HCT116 (cell line): ENCODE measurements around the gene ARID5B. TPM values are rescaled to one million over a fixed set of nuclear protein-coding genes. Genes with fewer than 3 reads are reported as not detected.

Experiments
- ATAC-seq: fragments of 200-7000 bp; cut with Tn5 transposase; 2 replicates; pipeline ENCODE4 v1.9.1; 2020; ENCODE audit warnings: mild to moderate bottlenecking, moderate library complexity
- BruUV-seq: library from RNA; stranded (reverse); fragments of 400-500 nt; replicated peaks from 2 replicates; lab custom pipeline; 2021; lab: Mats Ljungman, UMichigan
- CTCF ChIA-PET: fragments of 300-600 bp; sonication (Branson Sonifier 250); formaldehyde crosslinking; loops from one replicate; lab custom pipeline; 2021; ENCODE audit warnings: antibody characterized with exemption; lab: Charles Lee
- POLR2A ChIA-PET: fragments of 300-600, 350-600 bp; sonication (Branson Sonifier 250); formaldehyde crosslinking; loops from one replicate; lab custom pipeline; 2021; ENCODE audit warnings: antibody characterized with exemption; lab: Charles Lee
- RAD21 ChIA-PET, 2 experiments: fragments of 300-600 bp; sonication (Branson Sonifier 250); formaldehyde crosslinking; loops; one replicate each; lab custom pipeline; 2023; ENCODE audit warnings: low total read pairs in 2 of 2; ENCODE audit not compliant: uncharacterized antibody in 2 of 2, unreplicated experiment in 2 of 2, low non-redundant PET in 1 of 2; lab: Charles Lee
- DNase-seq: peaks from one replicate; pipeline ENCODE4 v3.0.0-alpha.2; 2010; ENCODE audit warnings: low read depth, low spot score
- H2AFZ ChIP-seq: fragments of 200-600 bp; shearing (Covaris generic), sonication (generic); 2 replicates; pipeline ENCODE4 v1.6.1; 2017; ENCODE audit warnings: low read depth, mixed run types, mixed read lengths, antibody characterized with exemption, low read length; ENCODE audit not compliant: poor library complexity, severe bottlenecking
- H3K27ac ChIP-seq: 2 replicates; pipeline ENCODE4 v1.5.1; 2012; ENCODE audit warnings: low read depth, low read length
- H3K27me3 ChIP-seq: fragments of 200-600 bp; sonication (generic); 2 replicates; pipeline ENCODE4 v1.6.1; 2016; ENCODE audit warnings: mixed run types, low read length, mixed read lengths; ENCODE audit not compliant: insufficient read depth
- H3K36me3 ChIP-seq, 2 experiments: fragments of 200-500 bp in 1 of 2; fragments of 200-600 bp in 1 of 2; sonication (Bioruptor generic) in 1 of 2; sonication (generic) in 1 of 2; 2 replicates each; pipeline versions ENCODE4 v1.5.1 to v1.6.1; 2014 to 2016; ENCODE audit warnings: low read length in 2 of 2, inconsistent platforms in 1 of 2, mixed read lengths in 1 of 2, mixed run types in 1 of 2; ENCODE audit not compliant: insufficient read depth in 2 of 2, control insufficient read depth in 1 of 2
- H3K4me1 ChIP-seq, 2 experiments: fragments of 200-600 bp in 1 of 2; sonication (generic) in 1 of 2; 2 replicates each; pipeline versions ENCODE4 v1.5.1 to v1.6.1; 2012 to 2017; ENCODE audit warnings: low read length in 2 of 2, inconsistent platforms in 1 of 2, mild to moderate bottlenecking in 1 of 2, mixed read lengths in 1 of 2, mixed run types in 1 of 2, moderate library complexity in 1 of 2; ENCODE audit not compliant: insufficient read depth in 2 of 2, control insufficient read depth in 1 of 2
- H3K4me2 ChIP-seq: fragments of 200-600 bp; sonication (generic); 2 replicates; pipeline ENCODE4 v1.6.1; 2017; ENCODE audit warnings: mixed run types, low read length, mixed read lengths
- H3K4me3 ChIP-seq, 2 experiments: fragments of 200-600 bp in 1 of 2; sonication (generic) in 1 of 2; replicated peaks in 1 of 2; 2 replicates each; pipeline ENCODE4 v1.5.1; 2011 to 2016; ENCODE audit warnings: low read length in 2 of 2, control low read depth in 1 of 2, low read depth in 1 of 2, mild to moderate bottlenecking in 1 of 2, mixed read lengths in 1 of 2, mixed run types in 1 of 2
- H3K79me2 ChIP-seq: fragments of 200-600 bp; sonication (generic); 2 replicates; pipeline ENCODE4 v1.6.1; 2017; ENCODE audit warnings: mild to moderate bottlenecking, mixed run types, low read length, moderate library complexity, mixed read lengths; ENCODE audit not compliant: insufficient read depth
- H3K9ac ChIP-seq: fragments of 200-600 bp; sonication (generic); 2 replicates; pipeline ENCODE4 v1.6.1; 2016; ENCODE audit warnings: low read length, mixed read lengths
- H3K9me2 ChIP-seq: fragments of 200-600 bp; sonication (generic), shearing (Covaris generic); 2 replicates; pipeline ENCODE4 v1.6.1; 2017; ENCODE audit warnings: mixed run types, mild to moderate bottlenecking, moderate library complexity; ENCODE audit not compliant: insufficient read depth
- H3K9me3 ChIP-seq, 2 experiments: fragments of 200-500 bp in 1 of 2; fragments of 200-600 bp in 1 of 2; sonication (Bioruptor generic) in 1 of 2; sonication (generic) in 1 of 2; 2 replicates each; pipeline ENCODE4 v1.6.1; 2014 to 2017; ENCODE audit warnings: low read length in 2 of 2, mixed read lengths in 2 of 2, inconsistent platforms in 1 of 2, low read depth in 1 of 2, mild to moderate bottlenecking in 1 of 2, mixed run types in 1 of 2, moderate library complexity in 1 of 2; ENCODE audit not compliant: control insufficient read depth in 1 of 2, insufficient read depth in 1 of 2
- H4K20me1 ChIP-seq: fragments of 200-600 bp; sonication (generic), shearing (Covaris generic); 2 replicates; pipeline ENCODE4 v1.6.1; 2017; ENCODE audit warnings: mixed run types, mild to moderate bottlenecking, moderate library complexity; ENCODE audit not compliant: insufficient read depth
- ATF3 ChIP-seq: IDR thresholded peaks from 2 replicates; pipeline ENCODE4 v1.6.1; 2012
- CBX3 ChIP-seq: IDR thresholded peaks from 2 replicates; pipeline ENCODE4 v1.6.1; 2012; ENCODE audit warnings: low read depth
- CEBPB ChIP-seq: IDR thresholded peaks from 2 replicates; pipeline ENCODE4 v1.6.1; 2012; ENCODE audit warnings: low read depth
- EGR1 ChIP-seq: IDR thresholded peaks from 2 replicates; pipeline ENCODE4 v1.6.1; 2012; ENCODE audit warnings: low read depth
- ELF1 ChIP-seq: IDR thresholded peaks from 2 replicates; pipeline ENCODE4 v1.6.1; 2012; ENCODE audit warnings: low read depth, borderline replicate concordance
- EZH2 ChIP-seq: fragments of 200-600 bp; sonication (generic); IDR thresholded peaks from 2 replicates; pipeline ENCODE4 v1.6.1; 2017; ENCODE audit warnings: antibody characterized with exemption, mixed run types
- EZH2phosphoT487 ChIP-seq: fragments of 200-600 bp; IDR thresholded peaks from 2 replicates; pipeline ENCODE4 v1.6.1; 2018; ENCODE audit warnings: antibody characterized with exemption, borderline replicate concordance
- FOSL1 ChIP-seq: IDR thresholded peaks from 2 replicates; pipeline ENCODE4 v1.6.1; 2012; ENCODE audit warnings: low read depth
- JUND ChIP-seq: IDR thresholded peaks from 2 replicates; pipeline ENCODE4 v1.6.1; 2012
- MAX ChIP-seq: IDR thresholded peaks from 2 replicates; pipeline ENCODE4 v1.6.1; 2012
- POLR2A ChIP-seq: IDR thresholded peaks from 2 replicates; pipeline ENCODE4 v1.7.0; 2011; ENCODE audit warnings: borderline replicate concordance; ENCODE audit not compliant: insufficient read depth, insufficient read length; ENCODE audit errors: extremely low read depth
- RAD21 ChIP-seq: IDR thresholded peaks from 2 replicates; pipeline ENCODE4 v1.6.1; 2012; ENCODE audit warnings: low read depth, mild to moderate bottlenecking
- SRF ChIP-seq: IDR thresholded peaks from 2 replicates; pipeline ENCODE4 v1.6.1; 2012; ENCODE audit warnings: low read depth
- TCF7L2 ChIP-seq: IDR thresholded peaks from 2 replicates; pipeline ENCODE4 v1.7.0; 2011; ENCODE audit warnings: borderline replicate concordance, inconsistent platforms; ENCODE audit not compliant: insufficient read depth, insufficient read length; ENCODE audit errors: extremely low read depth
- YY1 ChIP-seq: IDR thresholded peaks from 2 replicates; pipeline ENCODE4 v1.6.1; 2011; ENCODE audit warnings: low read length, low read depth, moderate library complexity, mild to moderate bottlenecking; ENCODE audit not compliant: insufficient replicate concordance; ENCODE audit errors: extremely low read depth
- ZBTB33 ChIP-seq: IDR thresholded peaks from 2 replicates; pipeline ENCODE4 v1.6.1; 2011; ENCODE audit warnings: mild to moderate bottlenecking, low read length, moderate library complexity; ENCODE audit not compliant: insufficient replicate concordance; ENCODE audit errors: extremely low read depth
- ZFX ChIP-seq: fragments of 450-650 bp; IDR thresholded peaks from 2 replicates; pipeline ENCODE4 v1.6.1; 2017
- ZNF274 ChIP-seq: fragments of 200-500 bp; sonication (Bioruptor generic); IDR thresholded peaks from 2 replicates; pipeline ENCODE4 v1.6.1; 2014; ENCODE audit warnings: mild to moderate bottlenecking, low read depth, low read length, inconsistent platforms
- intact Hi-C: fragments of 100-400 bp; cut with micrococcal nuclease; formaldehyde crosslinking; loops from 2 replicates; pipeline ENCODE4 v1.10.0; 2022
- total RNA-seq: library from RNA; stranded (reverse); gene quantifications from one replicate; pipeline ENCODE4 v1.2.1, GENCODE V29; 2021; ENCODE audit not compliant: unreplicated experiment
- TF ChIP-seq, protein P1 (sequence below): IDR thresholded peaks from 2 replicates; pipeline ENCODE4 v1.6.1; 2012; ENCODE audit warnings: low read depth
- TF ChIP-seq, protein P2 (sequence below), 3 experiments: fragments of 200-600 bp in 1 of 3; sonication (generic) in 1 of 3; IDR thresholded peaks in 2 of 3; conservative IDR thresholded peaks in 1 of 3; 2 replicates each; pipeline ENCODE4 v1.5.1; 2012 to 2017; ENCODE audit warnings: low read depth in 2 of 3, low read length in 2 of 3, antibody characterized with exemption in 1 of 3, borderline replicate concordance in 1 of 3, control low read depth in 1 of 3, mild to moderate bottlenecking in 1 of 3, mixed read lengths in 1 of 3, mixed run types in 1 of 3, moderate library complexity in 1 of 3; ENCODE audit not compliant: insufficient read depth in 1 of 3

ARID5B gene
- total RNA-seq, 1 experiment from 2014 or later, result 4.7 TPM

DNA sequence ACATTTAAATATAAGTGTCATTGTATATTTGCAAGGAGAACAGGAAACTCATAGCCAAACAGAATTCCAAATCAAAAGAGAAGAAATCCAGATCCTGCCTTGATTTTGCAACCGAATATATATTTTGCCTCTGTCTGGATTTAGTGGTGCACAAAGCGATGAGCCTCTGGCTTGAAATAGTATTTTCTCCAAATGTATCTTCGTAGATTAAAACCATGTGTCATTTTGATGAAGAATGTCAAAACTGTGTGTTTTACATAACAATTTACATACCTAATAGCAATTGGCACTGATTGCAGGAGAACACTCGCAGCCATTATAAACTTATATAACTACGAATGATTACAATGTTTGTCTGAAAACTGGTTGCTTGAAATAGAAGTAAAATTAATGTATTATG lies 156.4 kb downstream of the ARID5B start:
- Histone ChIP-seq H3K27ac (no peak overlapping the region), H3K9me3 (no peaks in the 10 kb centered on the region), H3K9me2 (no peaks in the 10 kb centered on the region), H3K4me3 (no peak overlapping the region), H3K36me3 (no peaks in the 10 kb centered on the region; a peak in 1 of 4 replicates), H3K27me3 (no peaks in the 10 kb centered on the region), H3K4me2 (no peak overlapping the region), H3K79me2 (no peaks in the 10 kb centered on the region), H3K9ac (no peak overlapping the region), H4K20me1 (no peaks in the 10 kb centered on the region), H3K4me1 (no peaks in the 10 kb centered on the region), H2AFZ (no peak overlapping the region)
- DNase-seq (no peak), ATAC-seq (no peak)
- intact Hi-C loops, result no loop called here
- no TSS peak for BruUV-seq
- POLR2A ChIA-PET, result interaction anchor here (0.5 kb wide), 1 partner anchor 155 kb away, joined by 4 read pairs; no protein-coding TSS in a partner anchor
- RAD21 ChIA-PET, result no interaction called here
- TF ChIP-seq, protein P1, sequence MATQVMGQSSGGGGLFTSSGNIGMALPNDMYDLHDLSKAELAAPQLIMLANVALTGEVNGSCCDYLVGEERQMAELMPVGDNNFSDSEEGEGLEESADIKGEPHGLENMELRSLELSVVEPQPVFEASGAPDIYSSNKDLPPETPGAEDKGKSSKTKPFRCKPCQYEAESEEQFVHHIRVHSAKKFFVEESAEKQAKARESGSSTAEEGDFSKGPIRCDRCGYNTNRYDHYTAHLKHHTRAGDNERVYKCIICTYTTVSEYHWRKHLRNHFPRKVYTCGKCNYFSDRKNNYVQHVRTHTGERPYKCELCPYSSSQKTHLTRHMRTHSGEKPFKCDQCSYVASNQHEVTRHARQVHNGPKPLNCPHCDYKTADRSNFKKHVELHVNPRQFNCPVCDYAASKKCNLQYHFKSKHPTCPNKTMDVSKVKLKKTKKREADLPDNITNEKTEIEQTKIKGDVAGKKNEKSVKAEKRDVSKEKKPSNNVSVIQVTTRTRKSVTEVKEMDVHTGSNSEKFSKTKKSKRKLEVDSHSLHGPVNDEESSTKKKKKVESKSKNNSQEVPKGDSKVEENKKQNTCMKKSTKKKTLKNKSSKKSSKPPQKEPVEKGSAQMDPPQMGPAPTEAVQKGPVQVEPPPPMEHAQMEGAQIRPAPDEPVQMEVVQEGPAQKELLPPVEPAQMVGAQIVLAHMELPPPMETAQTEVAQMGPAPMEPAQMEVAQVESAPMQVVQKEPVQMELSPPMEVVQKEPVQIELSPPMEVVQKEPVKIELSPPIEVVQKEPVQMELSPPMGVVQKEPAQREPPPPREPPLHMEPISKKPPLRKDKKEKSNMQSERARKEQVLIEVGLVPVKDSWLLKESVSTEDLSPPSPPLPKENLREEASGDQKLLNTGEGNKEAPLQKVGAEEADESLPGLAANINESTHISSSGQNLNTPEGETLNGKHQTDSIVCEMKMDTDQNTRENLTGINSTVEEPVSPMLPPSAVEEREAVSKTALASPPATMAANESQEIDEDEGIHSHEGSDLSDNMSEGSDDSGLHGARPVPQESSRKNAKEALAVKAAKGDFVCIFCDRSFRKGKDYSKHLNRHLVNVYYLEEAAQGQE, result no peak
- TF ChIP-seq EZH2phosphoT487 (no peak), MAX (no peak), EGR1 (no peak), YY1 (no peak), CBX3 (no peak), POLR2A (no peak), CEBPB (no peak), ZFX (no peak), RAD21 (no peak), FOSL1 (no peak), ZBTB33 (no peak), ELF1 (no peak), ZNF274 (no peak), JUND (no peak), TCF7L2 (no peak), SRF (no peak), EZH2 (no peak), ATF3 (no peak)
- TF ChIP-seq, protein P2, sequence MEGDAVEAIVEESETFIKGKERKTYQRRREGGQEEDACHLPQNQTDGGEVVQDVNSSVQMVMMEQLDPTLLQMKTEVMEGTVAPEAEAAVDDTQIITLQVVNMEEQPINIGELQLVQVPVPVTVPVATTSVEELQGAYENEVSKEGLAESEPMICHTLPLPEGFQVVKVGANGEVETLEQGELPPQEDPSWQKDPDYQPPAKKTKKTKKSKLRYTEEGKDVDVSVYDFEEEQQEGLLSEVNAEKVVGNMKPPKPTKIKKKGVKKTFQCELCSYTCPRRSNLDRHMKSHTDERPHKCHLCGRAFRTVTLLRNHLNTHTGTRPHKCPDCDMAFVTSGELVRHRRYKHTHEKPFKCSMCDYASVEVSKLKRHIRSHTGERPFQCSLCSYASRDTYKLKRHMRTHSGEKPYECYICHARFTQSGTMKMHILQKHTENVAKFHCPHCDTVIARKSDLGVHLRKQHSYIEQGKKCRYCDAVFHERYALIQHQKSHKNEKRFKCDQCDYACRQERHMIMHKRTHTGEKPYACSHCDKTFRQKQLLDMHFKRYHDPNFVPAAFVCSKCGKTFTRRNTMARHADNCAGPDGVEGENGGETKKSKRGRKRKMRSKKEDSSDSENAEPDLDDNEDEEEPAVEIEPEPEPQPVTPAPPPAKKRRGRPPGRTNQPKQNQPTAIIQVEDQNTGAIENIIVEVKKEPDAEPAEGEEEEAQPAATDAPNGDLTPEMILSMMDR (IDR thresholded peaks at IDR 0.05 in 2 of 3, conservative IDR thresholded peaks at IDR 0.05 in 1 of 3; ENCODE audit: borderline replicate concordance in 1 of 3, insufficient read depth in 1 of 3, low read depth in 2 of 3, low read length in 2 of 3), result no peak
- CTCF ChIA-PET, result no interaction called here
